Calu3 (cell line): Measurements from ENCODE around the gene DUOXA1. TPM values are rescaled to one million over a fixed set of nuclear protein-coding genes. Genes with fewer than 3 reads are reported as not detected.

Experiments used
- BruUV-seq: library from RNA; stranded (reverse); fragments of 400-500 nt; replicated peaks from 2 replicates; lab custom pipeline; 2021; lab: Mats Ljungman, UMichigan
- CTCF ChIA-PET: fragments of 300-600 bp; sonication (Branson Sonifier 250); formaldehyde crosslinking; loops from one replicate; lab custom pipeline; 2022; ENCODE audit warnings: antibody characterized with exemption; lab: Charles Lee
- DNase-seq: peaks from one replicate; pipeline ENCODE4 v3.0.0; 2022
- H3K27ac Mint-ChIP-seq: one replicate; pipeline ENCODE4 v1.8.0; 2022; ENCODE audit warnings: mixed read lengths; ENCODE audit not compliant: unreplicated experiment
- H3K27me3 Mint-ChIP-seq: one replicate; pipeline ENCODE4 v1.8.0; 2022; ENCODE audit warnings: mixed read lengths; ENCODE audit not compliant: unreplicated experiment
- H3K36me3 Mint-ChIP-seq: one replicate; pipeline ENCODE4 v1.8.0; 2022; ENCODE audit warnings: mild to moderate bottlenecking, moderate library complexity, mixed read lengths; ENCODE audit not compliant: insufficient read depth, unreplicated experiment
- H3K4me1 Mint-ChIP-seq: one replicate; pipeline ENCODE4 v1.8.0; 2022; ENCODE audit warnings: mild to moderate bottlenecking, low read depth, mixed read lengths; ENCODE audit not compliant: unreplicated experiment
- H3K4me3 Mint-ChIP-seq: one replicate; pipeline ENCODE4 v1.8.0; 2022; ENCODE audit warnings: mild to moderate bottlenecking, low read depth, moderate library complexity, mixed read lengths; ENCODE audit not compliant: unreplicated experiment
- H3K9me3 Mint-ChIP-seq: one replicate; pipeline ENCODE4 v1.8.0; 2022; ENCODE audit warnings: low read depth, mixed read lengths; ENCODE audit not compliant: unreplicated experiment
- CTCF ChIP-seq: fragments of 200-600 bp; IDR thresholded peaks from one replicate; pipeline ENCODE4 v1.8.0; 2022; ENCODE audit warnings: antibody characterized with exemption; ENCODE audit not compliant: unreplicated experiment
- intact Hi-C: fragments of 100-400 bp; cut with micrococcal nuclease; formaldehyde crosslinking; loops from one replicate; pipeline ENCODE4 v1.10.0; 2022; ENCODE audit not compliant: unreplicated experiment
- total RNA-seq: library from RNA; stranded (reverse); gene quantifications from 2 replicates; pipeline ENCODE4 v1.2.3, GENCODE V29; 2022

The DUOXA1 gene
- total RNA-seq, 1 experiment from 2014 or later: not detected

- no TSS peak for BruUV-seq
- no peak for TF ChIP-seq CTCF
- Mint-ChIP-seq H3K4me3 (no peak overlapping the region), H3K9me3 (no peaks in the 10 kb centered on the region), H3K36me3 (no peaks in the 10 kb centered on the region), H3K4me1 (peaks cover 9% of the 10 kb centered on the region), H3K27ac (no peak overlapping the region), H3K27me3 (peaks cover 3% of the 10 kb centered on the region)
- CTCF ChIA-PET: no interaction called here
- intact Hi-C loops: no loop called here
- DNase-seq: no peak
These were observed 11.7 kb upstream of the DUOXA1 start for GRCh38 chr15:45141386-45141785.

DNA sequence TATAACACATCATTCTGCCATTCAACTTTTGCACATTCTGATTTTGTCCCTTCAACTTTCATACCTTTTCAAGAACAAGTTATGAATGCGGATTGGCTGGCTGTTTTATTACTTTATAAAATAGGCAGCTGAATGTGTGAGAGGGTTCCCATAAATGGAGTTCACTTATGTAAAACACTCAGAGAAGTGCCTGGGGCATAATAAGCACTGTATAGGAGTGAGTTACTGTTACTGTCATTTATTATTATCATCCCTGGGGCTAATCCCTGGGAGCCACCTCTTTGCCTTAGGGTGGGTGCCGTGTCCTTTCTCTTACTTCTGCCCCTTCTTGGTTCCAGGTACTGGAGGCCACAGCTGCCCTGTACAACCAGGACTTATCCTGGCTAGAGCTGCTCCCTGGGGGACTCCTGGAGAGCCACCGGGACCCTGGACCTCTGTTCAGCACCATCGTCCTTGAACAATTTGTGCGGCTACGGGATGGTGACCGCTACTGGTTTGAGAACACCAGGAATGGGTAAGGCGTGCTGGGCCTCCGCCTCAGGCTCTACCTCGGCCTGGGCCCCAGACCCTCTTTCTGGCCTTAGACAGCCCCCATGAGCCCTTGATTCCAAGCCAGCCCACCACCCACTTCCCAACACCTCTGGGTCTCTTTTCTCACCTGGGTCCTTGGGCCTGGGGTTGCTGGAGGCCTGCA is 11.0 kb upstream of the DUOXA1 start:
- peaks cover 8% of the 10 kb centered on the region for H3K27me3 Mint-ChIP-seq
- TF ChIP-seq CTCF: no peak
- no peak for DNase-seq
- no peak overlapping the region for H3K27ac Mint-ChIP-seq
- no peaks in the 10 kb centered on the region for H3K36me3 Mint-ChIP-seq
- H3K4me3 Mint-ChIP-seq: no peak overlapping the region
- BruUV-seq: no TSS peak
- peaks cover 2% of the 10 kb centered on the region for H3K4me1 Mint-ChIP-seq
- no peaks in the 10 kb centered on the region for H3K9me3 Mint-ChIP-seq
- CTCF ChIA-PET: no interaction called here
- intact Hi-C loops: no loop called here

DNA sequence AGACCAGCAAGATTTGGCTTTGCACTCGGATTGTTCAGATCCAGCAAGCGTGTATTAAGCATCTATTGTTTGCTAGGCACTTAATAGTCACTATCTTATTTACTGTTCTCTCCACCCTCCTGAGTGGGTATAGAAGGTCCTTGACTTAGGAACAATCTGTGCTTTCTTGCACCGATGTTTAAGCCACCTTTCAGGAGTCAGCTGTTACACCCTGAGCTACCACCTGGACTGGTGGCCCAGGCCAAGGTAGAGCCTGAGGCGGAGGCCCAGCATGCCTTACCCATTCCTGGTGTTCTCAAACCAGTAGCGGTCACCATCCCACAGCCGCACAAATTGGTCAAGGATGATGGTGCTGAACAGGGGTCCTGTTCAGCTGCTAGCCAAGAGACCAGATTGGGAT is 10.1 kb upstream of the DUOXA1 start:
- H3K27me3 Mint-ChIP-seq: peaks cover 13% of the 10 kb centered on the region
- no peak for TF ChIP-seq CTCF
- CTCF ChIA-PET: no interaction called here
- H3K4me3 Mint-ChIP-seq: no peak overlapping the region
- no TSS peak for BruUV-seq
- no peak for DNase-seq
- no peak overlapping the region for H3K27ac Mint-ChIP-seq
- no peaks in the 10 kb centered on the region for H3K36me3 Mint-ChIP-seq
- no peaks in the 10 kb centered on the region for H3K4me1 Mint-ChIP-seq
- intact Hi-C loops: no loop called here
- H3K9me3 Mint-ChIP-seq: no peaks in the 10 kb centered on the region

DNA sequence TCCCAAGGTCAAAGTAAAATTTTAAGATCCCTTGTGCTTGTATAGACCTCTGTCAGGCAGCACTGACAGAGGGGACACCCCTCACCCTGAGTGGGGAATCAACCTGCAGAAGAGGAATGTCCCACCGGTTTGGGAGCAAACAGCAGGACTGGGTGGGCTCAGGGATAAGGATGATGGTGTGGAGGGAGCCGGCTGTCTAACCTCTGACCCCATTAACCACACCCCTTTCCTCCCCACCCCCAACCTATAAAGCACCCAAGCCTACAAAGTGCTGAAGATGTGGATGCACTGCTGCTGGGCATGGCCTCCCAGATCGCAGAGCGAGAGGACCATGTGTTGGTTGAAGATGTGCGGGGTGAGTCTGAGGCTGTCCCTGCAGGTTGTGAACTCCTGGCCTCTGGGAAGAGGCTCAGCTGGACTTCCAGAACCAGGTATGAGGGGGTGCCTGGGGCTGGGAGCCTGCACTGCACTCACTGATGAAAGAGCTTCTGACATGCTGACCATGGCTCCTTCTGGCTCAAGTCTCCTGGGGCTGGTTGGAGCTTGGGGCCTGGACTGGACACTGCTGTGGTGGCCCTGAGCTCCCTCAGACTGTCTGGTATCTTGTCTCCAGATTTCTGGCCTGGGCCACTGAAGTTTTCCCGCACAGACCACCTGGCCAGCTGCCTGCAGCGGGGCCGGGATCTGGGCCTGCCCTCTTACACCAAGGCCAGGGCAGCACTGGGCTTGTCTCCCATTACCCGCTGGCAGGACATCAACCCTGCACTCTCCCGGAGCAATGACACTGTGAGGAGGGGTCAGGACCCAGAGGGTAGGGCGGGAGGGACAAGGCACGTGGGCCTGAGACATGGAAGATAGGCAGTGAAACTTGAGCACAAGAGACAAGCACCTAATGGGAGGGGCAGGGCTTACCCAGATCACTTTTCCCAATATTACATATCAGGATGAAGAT is 9.4 kb upstream of the DUOXA1 start:
- no peak overlapping the region for H3K4me3 Mint-ChIP-seq
- intact Hi-C loops: no loop called here
- CTCF ChIA-PET: interaction anchor here (0.8 kb wide), 1 partner anchor 9 kb away, joined by 3 read pairs; the partner anchor contains the start of gene DUOX1
- no peaks in the 10 kb centered on the region for H3K36me3 Mint-ChIP-seq
- DNase-seq: no peak
- H3K4me1 Mint-ChIP-seq: no peaks in the 10 kb centered on the region
- BruUV-seq: no TSS peak
- TF ChIP-seq CTCF: no peak
- no peaks in the 10 kb centered on the region for H3K9me3 Mint-ChIP-seq
- H3K27me3 Mint-ChIP-seq: peaks cover 20% of the 10 kb centered on the region
- no peak overlapping the region for H3K27ac Mint-ChIP-seq
